ENCODE data around the gene GMDS. TPM values are rescaled to one million over a fixed set of nuclear protein-coding genes. Genes with fewer than 3 reads are reported as not detected.

Gene GMDS
- total and polyA plus RNA-seq, 2 of the 8 experiments (the other 6 are each of a cell fraction or from before 2014, with no cell fraction given) = 16.8 to 50.0 TPM

- H3K23ac ChIP-seq (ENCODE audit: insufficient read length) = no peak overlapping the region
- H3K56ac ChIP-seq (replicated peaks; ENCODE audit: insufficient read length, low read depth, low read length) = no peak overlapping the region
- no peak overlapping the region for H2AFZ ChIP-seq (ENCODE audit: low read length)
- H4K91ac ChIP-seq (replicated peaks; ENCODE audit: insufficient read length, low read length) = no peak overlapping the region
- no peaks in the 10 kb centered on the region for H3K23me2 ChIP-seq (ENCODE audit: low read depth, low read length)
- POLR2A ChIA-PET (ENCODE audit: partially characterized antibody) = no interaction called here
- WGBS, 2 experiments (ENCODE audit: extremely low coverage in 1 of 2, insufficient coverage in 1 of 2, insufficient read length in 1 of 2, insufficient replicate concordance in 2 of 2, low coverage in 1 of 2, low lambda C conversion rate in 2 of 2, missing lambda C conversion rate in 1 of 2) = 95% methylated on average over 7 of the region's 7 CpGs; no CpG with 5 or more reads in 1 of the 2 experiments
- no peak overlapping the region for H3K18ac ChIP-seq (ENCODE audit: extremely low read depth, low read length)
- H3K9me3 ChIP-seq (ENCODE audit: insufficient read depth in 2 of 2, low read depth in 1 of 2, low read length in 1 of 2) = no peaks in the 10 kb centered on the region
- no peaks in the 10 kb centered on the region for H3K27me3 ChIP-seq (replicated peaks in 1 of 4; ENCODE audit: control insufficient read depth in 3 of 4, extremely low read depth in 1 of 4, insufficient read depth in 3 of 4, low read length in 3 of 4)
- no peak for DNase-seq (ENCODE audit: low read depth in 1 of 2, low spot score in 2 of 2)
- no peaks in the 10 kb centered on the region for H3K79me1 ChIP-seq (ENCODE audit: low read depth, low read length)
- no peak overlapping the region for H2BK12ac ChIP-seq (ENCODE audit: low read depth, low read length)
- no peaks in the 10 kb centered on the region for H3K36me3 ChIP-seq (ENCODE audit: control insufficient read depth in 2 of 4, insufficient read depth in 4 of 4, low read length in 3 of 4)
- no peak overlapping the region for H3K4ac ChIP-seq (replicated peaks; ENCODE audit: insufficient read length, low read depth, low read length)
- H3K4me3 ChIP-seq (ENCODE audit: extremely low read depth in 1 of 4, insufficient read depth in 2 of 4, low read depth in 3 of 4, low read length in 4 of 4) = no peak overlapping the region
- CTCF ChIA-PET (ENCODE audit: partially characterized antibody) = interaction anchor here (0.9 to 1.0 kb wide), 2 partner anchors 19 to 436 kb away, joined by 3 read pairs; no protein-coding TSS in a partner anchor
- no peaks in the 10 kb centered on the region; a peak in 1 of 7 replicates for H3K4me1 ChIP-seq (replicated peaks in 1 of 4; ENCODE audit: control insufficient read depth in 3 of 4, insufficient read depth in 4 of 4, low read length in 3 of 4)
- H3K9ac ChIP-seq (replicated peaks in 1 of 4; ENCODE audit: extremely low read depth in 1 of 4, low read depth in 3 of 4, low read length in 3 of 4) = no peak overlapping the region
- no peak overlapping the region for H3K14ac ChIP-seq (ENCODE audit: insufficient read length)
- peak overlapping the region; percentile 28; the same call in 1 of the 2 replicates for H2AK5ac ChIP-seq (ENCODE audit: low read depth, low read length)
- no peak overlapping the region for H2BK5ac ChIP-seq (ENCODE audit: low read depth, low read length)
- no peaks in the 10 kb centered on the region for H4K20me1 ChIP-seq (replicated peaks in 1 of 2; ENCODE audit: control insufficient read depth in 1 of 2, insufficient read depth in 2 of 2, low read length in 2 of 2)
- no peak for FAIRE-seq
- H2BK20ac ChIP-seq (ENCODE audit: low read length) = no peak overlapping the region
- no peak overlapping the region for H3K4me2 ChIP-seq (ENCODE audit: insufficient read depth in 1 of 2, low read depth in 2 of 2, low read length in 2 of 2)
- H2BK120ac ChIP-seq (replicated peaks; ENCODE audit: low read depth, low read length) = no peak overlapping the region
- H2BK15ac ChIP-seq (ENCODE audit: low read length) = no peak overlapping the region
- peak overlapping the region; percentile 1; the same call in 1 of the 2 replicates for H4K8ac ChIP-seq (ENCODE audit: extremely low read depth, insufficient read depth, low read length)
- H4K5ac ChIP-seq (ENCODE audit: insufficient read length, low read depth, low read length) = no peak overlapping the region
- H3K27ac ChIP-seq (ENCODE audit: low read depth, low read length) = no peak overlapping the region
- no peaks in the 10 kb centered on the region for H3K79me2 ChIP-seq (ENCODE audit: control insufficient read depth in 1 of 2, insufficient read depth in 2 of 2, low read length in 2 of 2)
- TF ChIP-seq CREB1 (IDR thresholded peaks at IDR 0.05) (no peak), SIRT6 (IDR thresholded peaks at IDR 0.05; ENCODE audit: low read length) (no peak), CEBPB (IDR thresholded peaks at IDR 0.05; ENCODE audit: low read depth, low read length) (no peak), SP1 (IDR thresholded peaks at IDR 0.05; ENCODE audit: low read depth, low read length) (no peak), ASH2L (IDR thresholded peaks at IDR 0.05; ENCODE audit: low read length) (no peak), YY1 (IDR thresholded peaks at IDR 0.05; ENCODE audit: low read depth, low read length) (no peak), E2F6 (IDR thresholded peaks at IDR 0.05) (no peak), CTBP2 (IDR thresholded peaks at IDR 0.05; ENCODE audit: borderline replicate concordance, insufficient read depth, insufficient read length, low read length) (no peak), KDM5A (IDR thresholded peaks at IDR 0.05; ENCODE audit: low read length) (no peak), GABPA (IDR thresholded peaks at IDR 0.05; ENCODE audit: borderline replicate concordance, insufficient read depth, low read length) (no peak), BACH1 (IDR thresholded peaks at IDR 0.05; ENCODE audit: low read length) (no peak), CBX5 (IDR thresholded peaks at IDR 0.05; ENCODE audit: low read depth, low read length) (no peak), GTF2F1 (IDR thresholded peaks at IDR 0.05; ENCODE audit: borderline replicate concordance, low read depth, low read length) (no peak), EZH2 (IDR thresholded peaks at IDR 0.05; ENCODE audit: low read depth, low read length, severe bottlenecking) (no peak), SRF (IDR thresholded peaks at IDR 0.05; ENCODE audit: low read depth, low read length) (no peak), BRCA1 (IDR thresholded peaks at IDR 0.05; ENCODE audit: low read depth, low read length) (no peak)
These were observed 475.0 kb downstream of the GMDS start for GRCh38 chr6:1770435-1770843.
